B cell (primary cell): ENCODE results near the gene DOCK1. TPM values are rescaled to one million over a fixed set of nuclear protein-coding genes. Genes with fewer than 3 reads are reported as not detected.

ENCODE experiments used
- ATAC-seq: fragments of 200-7000 bp; cut with Tn5 transposase; one replicate; pipeline ENCODE4 v1.10.0; 2021; ENCODE audit warnings: low read depth, mild to moderate bottlenecking, moderate number of reproducible peaks, moderate library complexity
- CTCF ChIA-PET: fragments of 350-600 bp; sonication (Branson Sonifier 250); formaldehyde crosslinking; loops from one replicate; lab custom pipeline; 2021; ENCODE audit warnings: antibody characterized with exemption, inconsistent platforms; lab: Charles Lee
- POLR2A ChIA-PET: fragments of 350-600 bp; sonication (Branson Sonifier 250); formaldehyde crosslinking; loops from one replicate; lab custom pipeline; 2021; ENCODE audit warnings: antibody characterized with exemption; lab: Charles Lee
- DNase-seq: peaks from one replicate; pipeline ENCODE4 v3.0.0; 2013
- H2AFZ ChIP-seq: 2 replicates; pipeline ENCODE4 v1.6.1; 2012; ENCODE audit warnings: mild to moderate bottlenecking, low read depth, low read length; ENCODE audit not compliant: insufficient read depth, poor library complexity, severe bottlenecking
- H3K27ac ChIP-seq, 2 donors: 1 replicate in 1 of 2; 2 replicates in 1 of 2; pipeline ENCODE4 v1.5.1; 2012 to 2013; ENCODE audit warnings: low read length in 2 of 2, mild to moderate bottlenecking in 2 of 2, moderate library complexity in 1 of 2
- H3K27me3 ChIP-seq, 4 experiments: fragments of 200-600 bp in 1 of 4; sonication (generic) in 1 of 4; replicated peaks in 1 of 4; 1 replicate in 2 of 4; 2 replicates in 2 of 4; pipeline versions ENCODE4 v1.6.1 to v1.7.0; 2013 to 2016; ENCODE audit warnings: low read length in 3 of 4, mild to moderate bottlenecking in 2 of 4, mixed read lengths in 1 of 4, moderate library complexity in 1 of 4; ENCODE audit not compliant: insufficient read depth in 4 of 4, control insufficient read depth in 3 of 4; ENCODE audit errors: control extremely low read depth in 1 of 4
- H3K36me3 ChIP-seq, 2 experiments: replicated peaks in 1 of 2; 1 replicate in 1 of 2; 2 replicates in 1 of 2; pipeline versions ENCODE4 v1.6.1 to v1.7.1; 2013; ENCODE audit warnings: low read length in 1 of 2; ENCODE audit not compliant: insufficient read depth in 2 of 2, control insufficient read depth in 1 of 2; ENCODE audit errors: control extremely low read depth in 1 of 2, extremely low read depth in 1 of 2
- H3K4me1 ChIP-seq, 2 donors: fragments of 200-600 bp in 1 of 2; sonication (generic) in 1 of 2; 1 replicate in 1 of 2; 2 replicates in 1 of 2; pipeline versions ENCODE4 v1.5.1 to v1.6.1; 2013 to 2017; ENCODE audit warnings: low read length in 2 of 2; ENCODE audit not compliant: control insufficient read depth in 2 of 2, insufficient read depth in 2 of 2
- H3K4me2 ChIP-seq: replicated peaks from 2 replicates; pipeline ENCODE3; 2012; ENCODE audit warnings: mild to moderate bottlenecking, low read depth, low read length; ENCODE audit not compliant: poor library complexity, severe bottlenecking
- H3K4me3 ChIP-seq, 5 experiments: fragments of 200-600 bp in 1 of 5; sonication (generic) in 1 of 5; 1 replicate in 3 of 5; 2 replicates in 2 of 5; pipeline versions ENCODE4 v1.5.1 to v1.7.0; 2011 to 2016; ENCODE audit warnings: low read length in 4 of 5, mild to moderate bottlenecking in 4 of 5, low read depth in 2 of 5, control low read depth in 1 of 5, moderate library complexity in 1 of 5; ENCODE audit not compliant: insufficient read depth in 1 of 5; ENCODE audit errors: control extremely low read depth in 1 of 5, extremely low read depth in 1 of 5
- H3K79me2 ChIP-seq: fragments of 200-600 bp; sonication (generic); one replicate; pipeline ENCODE4 v1.6.0; 2016; ENCODE audit warnings: low read length; ENCODE audit not compliant: control insufficient read depth, insufficient read depth
- H3K9ac ChIP-seq: fragments of 200-600 bp; sonication (generic); 2 replicates; pipeline ENCODE4 v1.6.1; 2017; ENCODE audit warnings: mild to moderate bottlenecking, low read length, moderate library complexity
- H3K9me3 ChIP-seq, 3 donors: one replicate each; pipeline versions ENCODE4 v1.6.1 to v1.7.1; 2013; ENCODE audit warnings: low read length in 2 of 3; ENCODE audit not compliant: control insufficient read depth in 2 of 3, insufficient read depth in 1 of 3; ENCODE audit errors: control extremely low read depth in 1 of 3
- H4K20me1 ChIP-seq: 2 replicates; pipeline ENCODE4 v1.6.0; 2012; ENCODE audit warnings: mild to moderate bottlenecking, low read length; ENCODE audit not compliant: insufficient read depth, control insufficient read depth, poor library complexity, severe bottlenecking
- H3K27ac Mint-ChIP-seq: one replicate; pipeline ENCODE4 v1.8.0; 2021; ENCODE audit warnings: mixed read lengths
- H3K27me3 Mint-ChIP-seq: one replicate; pipeline ENCODE4 v1.8.0; 2021; ENCODE audit warnings: mixed read lengths
- H3K4me1 Mint-ChIP-seq: one replicate; pipeline ENCODE4 v1.8.0; 2021; ENCODE audit warnings: mixed read lengths
- H3K4me3 Mint-ChIP-seq: one replicate; pipeline ENCODE4 v1.8.0; 2021; ENCODE audit warnings: mixed read lengths
- H3K9me3 Mint-ChIP-seq: one replicate; pipeline ENCODE4 v1.8.0; 2022; ENCODE audit warnings: mixed read lengths; ENCODE audit not compliant: insufficient read depth
- EZH2 ChIP-seq: IDR thresholded peaks from 2 replicates; pipeline ENCODE4 v1.6.1; 2012; ENCODE audit warnings: borderline replicate concordance, low read depth, mild to moderate bottlenecking, moderate library complexity, low read length; ENCODE audit not compliant: insufficient read depth, poor library complexity, severe bottlenecking
- WGBS: methylation state at CpG from one replicate; pipeline ENCODE4 v1.1.5; 2013; ENCODE audit warnings: missing lambda C conversion rate; ENCODE audit not compliant: insufficient coverage; 5-methylcytosine and 5-hydroxymethylcytosine counted together
- intact Hi-C: fragments of 100-400 bp; cut with micrococcal nuclease; formaldehyde crosslinking; loops from one replicate; pipeline ENCODE4 v1.10.0; 2022
- polyA plus RNA-seq: library from polyadenylated mRNA; depleted of rRNA; stranded (reverse); fragments of >200 nt; gene quantifications from 2 replicates; pipeline ENCODE4 v1.2.3, GENCODE V29; 2012
- total RNA-seq, 2 donors: library from RNA; stranded (reverse); fragments of 120-200 nt in 1 of 2; gene quantifications; 1 replicate in 1 of 2; 2 replicates in 1 of 2; pipeline versions ENCODE4 v1.2.3 to v1.2.4, GENCODE V29; 2013 to 2022
- TF ChIP-seq, protein P1 (sequence below): fragments of 200-600 bp; IDR thresholded peaks from one replicate; pipeline ENCODE4 v1.8.0; 2022; ENCODE audit warnings: antibody characterized with exemption, mild to moderate bottlenecking

DOCK1 gene
- total and polyA plus RNA-seq, 2 donors (not counting 1 experiment from before 2014, with no cell fraction given): not detected

DNA sequence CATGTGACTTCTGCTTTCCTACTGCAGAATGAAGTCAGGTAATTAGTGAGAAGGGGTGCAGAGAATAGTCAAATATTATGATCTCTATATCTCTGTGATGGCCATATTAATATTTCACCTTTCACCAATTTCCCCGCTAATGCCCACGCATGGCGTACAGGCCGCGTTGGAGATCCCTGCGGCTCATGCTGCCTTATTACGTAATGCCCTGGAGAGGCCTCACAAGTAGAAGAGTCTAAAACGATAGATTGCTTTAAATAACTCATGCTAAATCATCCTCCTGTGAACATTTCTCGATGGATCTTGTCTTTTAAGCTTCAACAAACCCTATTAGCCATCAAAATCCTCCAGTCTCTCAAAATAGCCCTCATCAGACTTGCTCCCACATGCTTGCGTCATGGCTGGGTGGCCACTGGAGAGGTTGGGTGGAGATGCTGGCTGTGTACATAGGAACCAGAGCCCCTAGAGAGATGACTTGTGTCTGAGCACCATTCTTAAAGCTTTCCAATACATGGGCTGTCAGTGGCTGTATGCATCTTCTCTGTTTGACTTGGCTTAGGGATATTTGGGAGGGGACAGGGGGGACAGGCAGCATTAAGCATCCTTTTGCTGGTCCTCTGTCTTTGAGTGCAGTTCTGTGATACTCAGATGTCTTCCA, 370.7 kb downstream of the DOCK1 start:
- POLR2A ChIA-PET: no interaction called here
- intact Hi-C loops: no loop called here

DNA sequence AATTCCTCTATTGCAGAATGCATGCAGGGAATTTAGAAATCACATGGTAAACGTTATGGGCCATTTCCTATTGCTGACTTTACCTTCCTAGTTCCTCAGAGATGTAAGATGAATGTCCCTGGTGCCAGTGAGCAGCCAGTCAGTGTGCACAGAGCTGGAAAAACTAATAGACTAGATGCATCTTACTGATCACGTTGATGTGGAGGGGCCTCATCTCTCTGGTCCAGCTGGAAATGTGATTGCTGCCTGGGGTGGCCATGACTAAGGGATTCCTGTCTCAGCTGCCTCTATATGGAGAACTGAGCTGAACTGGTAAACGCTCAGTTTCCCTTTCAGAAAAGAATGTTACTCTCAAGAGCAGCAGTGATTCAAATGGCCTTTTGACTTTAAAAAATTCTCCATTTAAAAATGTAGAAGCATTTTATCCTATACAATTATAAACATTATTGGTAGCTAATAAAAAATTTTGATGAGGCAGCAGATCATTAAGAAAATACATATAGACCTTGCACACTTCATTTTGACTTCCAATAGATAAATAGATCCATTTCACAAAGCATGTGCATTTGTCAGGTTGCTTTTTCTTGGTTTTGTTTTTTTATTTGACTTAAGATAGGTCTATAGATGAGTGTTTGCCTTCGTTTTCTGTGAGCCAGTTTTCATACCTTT, 371.7 kb downstream of the DOCK1 start:
- H3K27me3 ChIP-seq: no peaks in the 10 kb centered on the region
- H3K4me1 ChIP-seq: no peaks in the 10 kb centered on the region
- no peaks in the 10 kb centered on the region for H3K36me3 ChIP-seq
- DNase-seq: no peak
- H4K20me1 ChIP-seq: no peaks in the 10 kb centered on the region
- ChIA-PET POLR2A (no interaction called here), CTCF (no interaction called here)
- Mint-ChIP-seq H3K27ac (no peak overlapping the region), H3K9me3 (no peaks in the 10 kb centered on the region), H3K4me1 (no peaks in the 10 kb centered on the region), H3K27me3 (no peaks in the 10 kb centered on the region), H3K4me3 (no peak overlapping the region)
- H2AFZ ChIP-seq: no peak overlapping the region
- no peak overlapping the region for H3K27ac ChIP-seq
- H3K9me3 ChIP-seq: peaks cover 0 to 5% (median 0%) of the 10 kb centered on the region in 3 donors
- WGBS: 76% methylated on average over 4 of the region's 4 CpGs
- no peak for ATAC-seq
- H3K4me3 ChIP-seq: no peak overlapping the region
- TF ChIP-seq EZH2: no peak
- TF ChIP-seq, protein P1, sequence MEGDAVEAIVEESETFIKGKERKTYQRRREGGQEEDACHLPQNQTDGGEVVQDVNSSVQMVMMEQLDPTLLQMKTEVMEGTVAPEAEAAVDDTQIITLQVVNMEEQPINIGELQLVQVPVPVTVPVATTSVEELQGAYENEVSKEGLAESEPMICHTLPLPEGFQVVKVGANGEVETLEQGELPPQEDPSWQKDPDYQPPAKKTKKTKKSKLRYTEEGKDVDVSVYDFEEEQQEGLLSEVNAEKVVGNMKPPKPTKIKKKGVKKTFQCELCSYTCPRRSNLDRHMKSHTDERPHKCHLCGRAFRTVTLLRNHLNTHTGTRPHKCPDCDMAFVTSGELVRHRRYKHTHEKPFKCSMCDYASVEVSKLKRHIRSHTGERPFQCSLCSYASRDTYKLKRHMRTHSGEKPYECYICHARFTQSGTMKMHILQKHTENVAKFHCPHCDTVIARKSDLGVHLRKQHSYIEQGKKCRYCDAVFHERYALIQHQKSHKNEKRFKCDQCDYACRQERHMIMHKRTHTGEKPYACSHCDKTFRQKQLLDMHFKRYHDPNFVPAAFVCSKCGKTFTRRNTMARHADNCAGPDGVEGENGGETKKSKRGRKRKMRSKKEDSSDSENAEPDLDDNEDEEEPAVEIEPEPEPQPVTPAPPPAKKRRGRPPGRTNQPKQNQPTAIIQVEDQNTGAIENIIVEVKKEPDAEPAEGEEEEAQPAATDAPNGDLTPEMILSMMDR: no peak
- no peak overlapping the region for H3K4me2 ChIP-seq
- H3K79me2 ChIP-seq: no peaks in the 10 kb centered on the region
- intact Hi-C loops: no loop called here
- no peak overlapping the region for H3K9ac ChIP-seq

More for the DNA sequence above, 370.7 kb downstream of the DOCK1 start:
- no peaks in the 10 kb centered on the region for H3K27me3 ChIP-seq
- no peaks in the 10 kb centered on the region for H3K79me2 ChIP-seq
- no peaks in the 10 kb centered on the region for H4K20me1 ChIP-seq
- H3K27ac ChIP-seq: no peak overlapping the region
- Mint-ChIP-seq H3K4me3 (no peak overlapping the region), H3K9me3 (no peaks in the 10 kb centered on the region), H3K27me3 (no peaks in the 10 kb centered on the region), H3K27ac (no peak overlapping the region), H3K4me1 (no peaks in the 10 kb centered on the region)
- H3K9me3 ChIP-seq: peaks cover 0 to 5% (median 0%) of the 10 kb centered on the region in 3 donors
- H3K4me2 ChIP-seq: no peak overlapping the region
- no peak overlapping the region for H3K9ac ChIP-seq
- 94% methylated on average over 9 of the region's 10 CpGs for WGBS
- no peak overlapping the region for H3K4me3 ChIP-seq
- H3K4me1 ChIP-seq: no peaks in the 10 kb centered on the region
- no peak for DNase-seq
- no peak overlapping the region for H2AFZ ChIP-seq
- no peaks in the 10 kb centered on the region for H3K36me3 ChIP-seq
- CTCF ChIA-PET: no interaction called here
- TF ChIP-seq, protein P1: no peak
- no peak for TF ChIP-seq EZH2
- ATAC-seq: no peak
